Testis (tissue), 3 donors: ENCODE data around the gene PDZD8. TPM values are rescaled to one million over a fixed set of nuclear protein-coding genes. Genes with fewer than 3 reads are reported as not detected.

Experiments used
- DNase-seq: peaks from one replicate; pipeline ENCODE4 v3.0.0-alpha.2; 2019
- H3K27ac ChIP-seq, 2 donors: fragments of 200-600 bp; sonication (generic); one replicate each; pipeline ENCODE4 v1.5.1; 2019
- H3K27me3 ChIP-seq: fragments of 200-600 bp; sonication (generic); one replicate; pipeline ENCODE4 v1.5.1; 2019
- H3K36me3 ChIP-seq: fragments of 200-600 bp; sonication (generic); one replicate; pipeline ENCODE4 v1.5.1; 2017; ENCODE audit warnings: low read depth; ENCODE audit errors: missing control alignments
- H3K4me1 ChIP-seq: fragments of 200-600 bp; sonication (generic); one replicate; pipeline ENCODE4 v1.5.1; 2019
- H3K4me3 ChIP-seq, 2 donors: fragments of 200-600 bp; sonication (generic); one replicate each; pipeline ENCODE4 v1.5.1; 2017 to 2019
- H3K9me3 ChIP-seq: fragments of 200-600 bp; sonication (generic); one replicate; pipeline ENCODE4 v1.5.1; 2017
- CTCF ChIP-seq, 3 experiments: fragments of 450-650 bp in 2 of 3; fragments of 200-600 bp in 1 of 3; sonication (generic) in 1 of 3; IDR thresholded peaks; one replicate each; pipeline ENCODE4 v1.5.1; 2016 to 2019; ENCODE audit warnings: antibody characterized with exemption in 3 of 3, mild to moderate bottlenecking in 2 of 3, moderate library complexity in 1 of 3
- POLR2A ChIP-seq: fragments of 450-650 bp; IDR thresholded peaks from one replicate; pipeline ENCODE4 v1.6.1; 2017; ENCODE audit warnings: antibody characterized with exemption, mild to moderate bottlenecking, moderate library complexity
- WGBS, 2 donors: methylation state at CpG; one replicate each; pipeline ENCODE4 v1.1.5; 2018; 5-methylcytosine and 5-hydroxymethylcytosine counted together
- intact Hi-C: fragments of 100-400 bp; cut with DNase I; formaldehyde crosslinking; loops from one replicate; pipeline ENCODE4 v1.15.1; 2023; ENCODE audit warnings: low total_unique reads
- polyA plus RNA-seq: library from polyadenylated mRNA; stranded (reverse); fragments of 350-450 nt; fragmentation: Illumina TruSeq; extraction: RNeasy Lipid Tissue Mini Kit (QIAGEN cat#74804); gene quantifications from one replicate; pipeline ENCODE4 v1.2.3, GENCODE V29; 2014; ENCODE audit warnings: low read depth, low replicate concordance; ENCODE audit not compliant: insufficient read depth
- total RNA-seq, 2 donors: library from RNA; depleted of rRNA; stranded (reverse); fragments of >200 nt; gene quantifications; one replicate each; pipeline ENCODE4 v1.2.3, GENCODE V29; 2016

PDZD8 gene
- total and polyA plus RNA-seq, 3 donors from 2014 or later: 49.6 to 120 (median 107) TPM

DNA sequence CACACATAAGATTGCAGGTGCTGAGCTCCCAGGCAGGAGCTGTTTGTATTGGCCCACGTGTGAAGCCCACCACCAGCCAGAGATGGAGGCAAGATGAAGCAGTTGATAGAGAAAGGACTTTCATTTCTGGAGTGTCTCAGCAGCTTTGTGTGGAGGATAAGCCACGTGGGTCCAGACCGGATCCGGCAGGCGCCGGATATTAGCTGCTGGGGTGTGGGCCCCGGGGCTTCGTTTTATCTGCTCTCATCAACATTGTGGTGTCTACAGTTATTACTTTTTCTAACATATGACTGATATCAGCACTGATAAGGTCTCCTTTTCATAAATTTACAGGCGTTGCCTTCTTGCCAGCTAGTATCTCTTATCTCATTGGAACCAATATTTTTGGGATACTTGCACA is 108.8 kb downstream of the PDZD8 start:
- Histone ChIP-seq H3K9me3 (no peaks in the 10 kb centered on the region), H3K27me3 (no peaks in the 10 kb centered on the region), H3K27ac (no peak overlapping the region), H3K4me1 (no peaks in the 10 kb centered on the region), H3K4me3 (no peak overlapping the region), H3K36me3 (no peaks in the 10 kb centered on the region)
- intact Hi-C loops: no loop called here
- no peak for TF ChIP-seq POLR2A
- DNase-seq: no peak
- WGBS, 2 donors: 81 to 86% methylated on average over 9 of the region's 9 CpGs

DNA sequence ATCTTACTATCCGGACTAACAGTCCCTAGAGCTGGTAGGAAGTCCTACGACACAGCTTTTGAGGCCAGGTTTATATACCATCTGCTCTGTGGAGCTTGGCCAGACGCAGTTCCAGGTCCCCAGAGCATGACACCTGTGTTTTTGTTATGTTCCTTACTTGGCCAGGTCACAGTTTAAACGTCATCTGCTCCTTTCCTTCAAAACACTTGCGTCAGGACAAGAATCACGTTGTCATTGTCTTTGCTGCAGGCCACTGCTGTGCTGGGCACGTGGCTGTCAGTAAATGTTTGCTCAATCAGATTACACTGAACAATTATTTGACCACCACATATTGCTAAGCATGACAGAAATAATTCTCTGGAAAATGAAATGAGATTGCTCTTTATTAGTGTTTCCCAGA is 110.5 kb downstream of the PDZD8 start:
- intact Hi-C loops: no loop called here
- no peaks in the 10 kb centered on the region for H3K9me3 ChIP-seq
- H3K4me1 ChIP-seq: peaks cover 6% of the 10 kb centered on the region
- no peak for TF ChIP-seq CTCF (IDR thresholded peaks at IDR 0.05)
- no peak for TF ChIP-seq POLR2A
- 74 to 83% methylated on average over 7 of the region's 7 CpGs for WGBS, 2 donors
- H3K27ac ChIP-seq: no peak overlapping the region
- H3K4me3 ChIP-seq: no peak overlapping the region
- no peaks in the 10 kb centered on the region for H3K27me3 ChIP-seq
- H3K36me3 ChIP-seq: no peaks in the 10 kb centered on the region
- DNase-seq: no peak

DNA sequence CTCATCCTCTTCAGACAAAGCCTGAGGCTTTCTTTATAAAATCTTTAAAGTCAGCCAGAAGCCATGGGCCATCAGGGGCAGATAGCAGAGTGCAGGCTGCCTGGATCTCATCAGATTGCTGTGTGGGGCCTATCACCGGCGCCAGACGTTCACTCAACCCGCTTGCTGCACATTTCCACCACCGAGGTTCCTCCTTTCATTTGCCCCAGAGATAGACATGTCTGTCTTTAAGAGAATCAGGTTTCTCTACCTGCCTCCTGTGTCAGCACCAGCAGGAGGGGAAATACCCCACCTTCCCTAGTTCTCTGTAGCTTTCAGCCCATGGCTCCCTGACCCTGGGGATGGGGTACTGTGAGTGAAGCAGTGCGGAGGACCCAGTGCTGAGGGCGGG is 112.3 kb downstream of the PDZD8 start:
- Histone ChIP-seq H3K4me3 (no peak overlapping the region), H3K36me3 (no peaks in the 10 kb centered on the region), H3K27me3 (no peaks in the 10 kb centered on the region), H3K9me3 (no peaks in the 10 kb centered on the region), H3K4me1 (peaks cover 6% of the 10 kb centered on the region), H3K27ac (no peak overlapping the region)
- TF ChIP-seq POLR2A (no peak), CTCF (IDR thresholded peaks at IDR 0.05) (no peak)
- intact Hi-C loops: no loop called here
- 67 to 81% methylated on average over 7 of the region's 7 CpGs for WGBS, 2 donors
- no peak for DNase-seq

DNA sequence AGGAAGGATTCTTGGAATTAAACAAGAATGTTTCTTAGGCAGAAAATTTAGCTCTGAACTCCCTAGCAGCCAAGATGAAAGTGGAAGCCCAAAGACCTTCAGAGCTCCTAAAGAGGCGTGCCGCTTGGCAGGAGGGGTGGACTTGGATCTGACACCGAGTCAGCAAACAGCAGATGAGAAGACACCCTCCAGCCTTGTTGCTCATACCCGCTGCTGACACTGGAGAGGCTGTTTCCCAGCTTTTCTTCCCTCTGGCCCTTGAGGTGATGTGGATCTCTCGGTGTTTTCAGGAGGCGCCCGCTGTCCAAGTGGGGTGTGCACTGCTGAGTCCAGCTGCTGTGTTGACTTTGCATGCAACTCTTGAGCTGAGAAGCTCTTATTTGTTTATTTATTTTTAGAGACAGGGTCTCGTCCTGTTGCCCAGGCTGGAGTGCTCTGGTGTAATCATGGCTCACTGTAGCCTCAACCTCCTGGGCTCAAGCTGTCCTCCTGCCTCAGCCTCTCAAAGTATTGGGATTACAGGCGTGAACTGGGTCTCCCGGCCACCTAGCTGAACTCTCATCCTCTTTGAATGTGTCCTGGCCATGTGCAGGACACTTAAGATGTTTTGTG is 112.8 kb downstream of the PDZD8 start:
- intact Hi-C loops: no loop called here
- Histone ChIP-seq H3K36me3 (no peaks in the 10 kb centered on the region), H3K27ac (no peak overlapping the region), H3K9me3 (no peaks in the 10 kb centered on the region), H3K4me1 (peaks cover 6% of the 10 kb centered on the region), H3K4me3 (no peak overlapping the region), H3K27me3 (no peaks in the 10 kb centered on the region)
- 62 to 75% methylated on average over 10 of the region's 10 CpGs for WGBS, 2 donors
- TF ChIP-seq CTCF (IDR thresholded peaks at IDR 0.05) (no peak), POLR2A (no peak)
- DNase-seq: peak; percentile 43

- 92 to 96% methylated on average over 3 of the region's 3 CpGs for WGBS, 2 donors
- H3K36me3 ChIP-seq: no peaks in the 10 kb centered on the region
- peaks cover 6% of the 10 kb centered on the region for H3K4me1 ChIP-seq
- no peak overlapping the region for H3K4me3 ChIP-seq
- intact Hi-C loops: no loop called here
- no peak overlapping the region for H3K27ac ChIP-seq
- no peak for DNase-seq
- H3K27me3 ChIP-seq: no peaks in the 10 kb centered on the region
- H3K9me3 ChIP-seq: no peaks in the 10 kb centered on the region
- TF ChIP-seq CTCF (IDR thresholded peaks at IDR 0.05) (no peak), POLR2A (no peak)
These were observed 113.7 kb downstream of the PDZD8 start for GRCh38 chr10:117261501-117261900.
